GM18498 (cell line): ENCODE results near the gene VAC14.

Source experiments
- ATAC-seq: cut with Tn5 transposase; IDR thresholded peaks from one replicate; pipeline ENCODE4 v1.9.1; 2021; ENCODE audit warnings: mild to moderate bottlenecking, moderate library complexity; ENCODE audit not compliant: unreplicated experiment

VAC14 gene

DNA sequence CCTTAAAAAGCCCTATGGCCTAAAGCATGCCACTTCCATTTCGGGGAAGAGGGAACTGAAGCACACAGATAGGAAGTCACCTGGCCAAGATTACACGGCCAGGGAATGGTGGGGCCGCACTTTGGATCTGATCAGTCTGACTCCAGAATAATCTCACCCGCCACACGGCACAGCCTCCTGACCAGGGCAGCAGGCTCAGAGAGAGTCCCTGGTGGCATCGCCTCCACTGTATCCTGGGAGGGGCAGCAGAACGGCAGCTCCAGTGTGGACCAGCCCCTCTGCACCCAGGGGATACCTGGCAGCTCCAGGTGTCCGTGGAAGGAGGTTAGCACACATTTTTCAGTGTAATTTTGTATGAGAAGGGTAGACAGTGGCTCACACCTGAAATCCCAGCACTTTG, 35.5 kb downstream of the VAC14 start:
- ATAC-seq = no peak

DNA sequence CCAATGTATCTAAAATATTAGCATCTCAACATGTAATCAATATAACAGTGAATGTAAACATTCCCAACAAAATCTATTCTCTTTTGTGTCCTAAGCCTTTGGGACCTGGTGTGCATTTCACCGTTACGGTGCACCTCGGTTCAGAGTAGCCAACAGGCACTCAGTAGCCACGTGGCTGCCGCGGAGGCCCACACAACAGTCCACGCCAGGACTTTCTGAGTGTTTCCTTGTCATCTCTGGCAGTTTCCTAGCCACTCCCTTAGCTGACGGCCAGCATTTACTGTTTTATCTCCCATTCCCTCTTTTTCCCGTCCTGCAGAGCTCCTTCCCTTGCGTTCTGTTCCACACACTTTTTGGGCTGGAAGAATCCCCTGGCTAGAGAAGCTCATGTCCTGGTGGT, 36.3 kb downstream of the VAC14 start:
- ATAC-seq = no peak

DNA sequence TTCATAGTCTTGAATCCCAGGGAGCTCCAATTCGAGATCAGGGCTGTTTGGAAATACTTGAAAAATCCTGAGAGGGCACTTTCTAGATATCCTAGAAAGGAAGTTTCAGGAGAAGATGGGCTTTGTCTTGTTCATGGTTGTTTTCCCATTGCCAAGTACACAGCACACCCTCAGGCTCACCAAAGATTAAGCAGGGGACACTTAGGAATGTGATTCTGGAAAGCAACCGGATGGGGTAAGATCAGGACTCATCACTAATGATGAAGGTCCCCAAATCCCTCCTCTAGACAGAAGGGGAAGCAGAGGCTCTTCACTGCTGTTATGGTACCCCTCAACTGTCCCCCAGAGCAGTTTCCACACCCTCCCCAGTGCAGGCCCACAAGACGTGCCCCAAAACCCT, 40.7 kb downstream of the VAC14 start:
- ATAC-seq = no peak

DNA sequence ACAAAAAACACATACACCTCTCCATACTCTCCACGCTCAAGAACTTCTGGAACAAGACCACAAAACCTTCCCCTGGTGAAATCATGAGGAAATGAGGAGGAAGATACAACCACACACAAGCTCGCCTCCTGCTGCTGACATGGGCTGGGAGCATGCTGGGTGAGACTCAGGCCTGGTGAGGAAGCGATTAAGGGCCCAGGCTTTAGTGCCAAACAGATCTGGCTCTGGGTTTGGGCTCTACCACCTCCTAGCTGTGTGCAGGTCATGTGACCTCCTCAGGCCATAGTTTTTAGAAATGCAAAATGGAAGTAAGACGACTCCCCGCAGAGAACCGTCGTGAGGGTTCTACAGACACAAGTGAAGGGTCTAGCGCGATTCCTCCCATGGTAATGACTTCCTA, 41.3 kb downstream of the VAC14 start:
- no peak for ATAC-seq

DNA sequence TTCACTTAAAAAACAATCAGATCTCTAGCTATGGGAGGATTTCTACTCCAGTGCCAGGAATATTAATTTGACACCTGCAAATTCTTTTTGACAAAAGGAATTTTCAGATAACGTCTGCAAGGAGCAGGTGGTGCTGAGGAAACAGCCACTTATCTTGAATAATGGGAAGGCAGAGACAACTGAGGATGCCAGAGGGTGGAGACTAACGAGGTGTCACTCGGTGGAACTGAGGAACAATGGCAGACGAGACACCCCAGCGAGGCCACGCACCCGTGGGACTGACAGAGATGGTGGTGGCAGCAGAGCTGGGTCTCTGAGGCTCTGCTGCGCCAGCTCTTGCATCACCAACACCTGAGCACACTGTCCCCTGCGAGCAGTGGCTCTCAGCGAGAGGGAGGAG, 42.2 kb downstream of the VAC14 start:
- ATAC-seq = no peak

DNA sequence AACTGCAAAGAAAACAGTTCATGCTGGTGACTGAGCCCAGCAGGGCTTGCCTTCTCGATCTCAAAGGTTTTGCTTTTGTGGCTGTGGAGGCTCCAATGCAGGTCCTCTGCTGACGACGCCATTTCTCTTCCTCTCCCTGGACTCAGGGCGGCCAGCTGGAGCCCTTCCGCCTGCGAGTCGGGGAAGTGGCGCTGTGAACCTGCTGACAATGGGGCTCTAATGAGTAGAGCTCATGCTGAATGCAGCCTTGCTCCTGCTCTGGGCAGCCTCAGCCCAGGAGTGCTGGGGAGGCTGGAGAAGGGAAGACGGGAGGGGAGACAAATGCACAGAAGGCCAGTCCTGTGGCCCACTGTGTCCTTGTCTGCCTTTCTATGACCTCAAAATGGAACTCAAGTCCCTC, 43.8 kb downstream of the VAC14 start:
- ATAC-seq = no peak

DNA sequence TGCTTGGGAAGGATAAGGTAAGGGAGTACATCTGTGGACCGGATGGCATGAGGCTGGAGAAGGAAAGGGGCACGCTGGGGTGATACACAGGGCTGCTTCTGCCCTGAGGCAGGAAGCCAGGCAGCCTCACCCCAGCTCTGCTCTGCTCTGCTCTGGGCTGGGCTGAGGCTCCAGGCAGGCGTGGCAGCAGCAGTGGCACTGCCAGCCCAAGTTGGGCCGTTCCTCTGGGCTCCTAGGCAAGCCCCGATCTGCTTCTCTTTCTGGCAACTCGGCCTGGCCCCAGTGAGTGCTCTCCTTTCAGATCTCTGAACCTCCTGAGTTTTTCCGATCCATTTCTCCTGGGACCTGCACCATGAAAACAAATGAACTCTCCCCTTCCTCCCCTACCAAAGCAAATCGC, 44.9 kb downstream of the VAC14 start:
- ATAC-seq = no peak

DNA sequence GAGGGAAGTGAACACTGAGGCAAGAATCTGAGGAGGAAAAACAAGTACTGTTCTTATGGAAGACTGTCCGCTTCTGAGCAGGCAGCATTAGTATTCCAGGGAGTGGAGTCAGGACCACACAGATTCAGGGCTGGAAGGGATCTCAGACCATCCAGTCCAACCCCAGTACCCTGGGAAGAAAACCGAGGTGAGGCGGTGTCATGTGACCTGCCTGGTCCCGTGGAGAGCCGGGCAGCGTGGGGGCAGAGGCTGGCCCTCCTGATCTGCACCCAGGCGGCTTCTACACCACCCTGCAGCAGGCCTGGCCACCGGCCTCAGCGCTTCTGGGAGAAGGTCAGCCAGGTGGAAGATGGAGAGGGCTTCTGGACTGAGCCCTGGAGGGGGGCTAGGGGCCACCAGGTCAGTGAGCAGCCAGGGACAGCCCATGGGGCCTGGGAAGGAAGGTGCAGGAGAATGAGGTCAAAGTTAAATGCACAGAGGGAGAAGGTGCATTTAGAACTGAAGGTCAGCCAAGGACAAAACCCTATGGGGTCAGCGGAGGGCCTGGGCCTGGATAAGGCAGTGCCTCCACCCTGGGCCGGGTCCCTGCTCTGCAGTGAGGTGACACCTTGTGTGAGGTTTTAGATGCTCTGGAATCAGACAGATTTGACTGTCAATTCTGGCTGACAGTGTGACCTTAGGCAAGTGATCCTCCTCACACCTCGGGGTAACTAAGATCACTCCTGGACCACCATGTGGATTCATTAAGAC, 45.9 kb downstream of the VAC14 start:
- ATAC-seq = no peak

DNA sequence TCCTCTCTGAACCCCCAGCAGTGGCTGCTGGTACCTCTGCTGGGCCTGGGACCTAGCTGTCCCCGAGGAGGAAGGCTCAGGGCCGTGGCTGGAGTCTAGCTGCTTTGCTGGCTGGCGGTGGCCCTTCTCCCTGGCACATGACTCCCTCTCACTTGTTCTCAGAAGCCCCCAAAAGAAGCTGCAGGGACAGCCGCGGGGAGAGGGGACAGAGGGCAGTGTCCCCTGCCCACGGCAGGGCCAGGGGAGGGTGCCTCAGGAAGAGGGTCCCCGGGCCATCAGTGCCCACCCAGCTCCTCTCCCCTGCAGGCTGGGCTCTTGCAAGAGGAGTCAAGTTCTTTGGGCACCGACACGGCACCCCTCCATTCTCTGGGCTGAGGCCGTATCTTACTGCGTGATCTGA, 46.6 kb downstream of the VAC14 start:
- ATAC-seq = no peak

DNA sequence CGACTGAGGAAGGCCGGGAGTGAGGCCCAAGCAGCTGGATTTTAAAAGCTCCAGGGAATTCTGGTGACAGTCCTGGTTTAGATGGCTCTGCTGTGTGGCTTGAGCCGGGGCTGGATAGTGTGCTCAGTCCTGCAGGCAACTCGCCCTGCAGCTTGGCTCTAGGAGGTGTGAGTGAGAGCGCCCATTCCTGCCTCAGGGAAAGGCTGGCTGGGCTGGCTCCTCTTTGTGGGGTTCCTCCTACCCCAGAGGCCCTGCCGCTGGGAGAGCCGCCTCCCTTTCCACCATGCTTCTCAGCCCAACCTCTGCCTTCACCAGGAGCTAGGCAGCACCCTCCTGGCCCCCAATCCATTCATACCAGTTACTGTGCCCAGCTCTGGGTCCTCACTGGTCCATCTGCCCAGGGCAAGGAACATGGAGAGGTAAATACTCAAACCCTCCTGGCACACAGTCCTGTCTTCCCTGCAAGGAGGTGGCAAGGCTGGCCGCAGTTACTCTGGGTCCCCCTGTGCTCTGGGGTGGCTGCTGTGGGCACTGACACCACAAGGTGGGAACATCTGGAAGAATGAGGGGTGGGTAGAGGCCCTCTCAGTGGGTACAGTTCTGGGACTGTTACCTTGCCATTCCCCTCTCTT, 47.1 kb downstream of the VAC14 start:
- no peak for ATAC-seq

DNA sequence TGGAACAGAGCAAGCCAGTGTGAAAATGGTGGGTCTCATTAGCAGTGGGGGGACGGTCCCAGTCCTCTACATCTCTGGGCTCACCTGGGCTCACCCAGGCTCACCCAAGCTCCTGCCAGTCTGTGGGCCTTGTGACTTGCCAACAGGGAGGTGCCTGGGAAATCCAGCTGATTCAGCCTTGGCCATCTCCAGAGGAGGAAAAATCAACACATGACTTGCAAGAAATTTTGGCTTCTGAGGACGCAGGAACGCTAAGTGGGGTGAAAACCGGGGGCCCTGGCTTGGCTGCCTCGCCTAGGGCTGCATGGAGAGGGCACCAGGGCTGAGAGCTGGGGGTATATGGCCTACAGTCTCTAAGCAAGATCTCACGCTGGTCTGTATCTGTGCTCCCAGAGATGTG, 47.7 kb downstream of the VAC14 start:
- no peak for ATAC-seq

DNA sequence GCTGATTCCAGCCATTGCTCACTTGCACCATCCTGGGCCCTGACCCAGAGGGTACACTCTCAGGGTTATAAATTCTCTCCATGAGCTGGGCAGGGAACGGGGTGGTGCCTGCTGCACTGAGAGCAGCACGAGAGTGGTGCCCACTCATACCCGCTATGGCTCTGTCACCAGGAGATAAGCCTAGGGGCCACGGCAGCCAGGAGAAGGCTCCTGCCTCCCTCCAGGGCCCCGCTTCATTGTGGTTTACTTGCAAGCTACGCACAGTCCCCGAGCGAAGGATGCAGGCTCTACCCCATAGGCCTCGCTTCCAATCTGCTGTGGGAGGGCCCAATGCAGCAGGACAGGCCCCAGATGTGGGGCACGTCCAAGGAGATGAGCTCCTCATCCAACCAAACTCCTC, 48.5 kb downstream of the VAC14 start:
- ATAC-seq = no peak

DNA sequence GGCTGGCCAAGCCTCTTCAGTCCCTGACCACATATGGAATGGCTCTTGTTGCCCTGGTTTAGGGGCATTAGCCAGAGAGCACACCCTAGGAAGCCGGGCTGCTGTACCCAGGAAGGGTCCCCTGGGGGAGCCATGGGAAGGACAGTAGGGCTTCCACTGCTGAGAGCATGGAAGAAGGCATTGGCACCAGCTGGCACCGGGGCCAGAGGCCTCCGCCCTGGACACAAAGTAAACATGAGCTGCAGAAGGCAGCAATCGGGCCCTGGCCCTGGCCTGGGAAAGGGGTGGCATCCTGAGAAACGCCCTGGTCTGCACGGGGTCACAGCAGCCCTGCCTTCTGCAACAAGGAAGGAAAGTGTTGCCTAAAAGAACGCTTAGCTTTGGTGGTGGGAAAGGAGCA, 49.4 kb downstream of the VAC14 start:
- no peak for ATAC-seq

DNA sequence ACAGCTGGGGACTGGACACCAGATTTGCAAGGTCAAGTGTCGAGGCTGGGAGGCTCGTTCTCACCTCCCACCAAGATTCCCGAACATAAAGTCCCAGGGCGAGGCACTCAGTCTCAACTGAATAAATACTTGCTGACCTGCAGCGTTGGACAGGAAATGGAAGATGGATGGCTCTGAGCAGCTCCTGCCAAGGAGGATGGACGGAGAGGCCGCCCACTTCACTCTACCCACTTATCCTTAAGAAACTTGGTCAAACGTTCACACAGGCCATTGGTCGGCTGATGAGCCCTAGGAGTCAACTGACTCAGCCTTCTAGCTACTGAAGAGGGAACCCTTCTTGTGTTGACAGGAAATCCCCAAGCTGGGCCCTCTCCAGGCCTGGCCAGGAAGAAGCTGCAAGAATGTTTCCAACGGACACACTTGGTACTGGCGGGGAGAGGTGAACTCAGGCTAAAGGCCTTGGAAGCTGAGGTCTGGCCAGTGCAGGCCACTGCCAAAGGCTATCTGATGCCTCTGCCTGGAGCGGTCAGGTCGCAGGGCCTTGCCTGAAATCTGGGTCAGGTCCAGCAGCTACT, 50.0 kb downstream of the VAC14 start:
- ATAC-seq = no peak

DNA sequence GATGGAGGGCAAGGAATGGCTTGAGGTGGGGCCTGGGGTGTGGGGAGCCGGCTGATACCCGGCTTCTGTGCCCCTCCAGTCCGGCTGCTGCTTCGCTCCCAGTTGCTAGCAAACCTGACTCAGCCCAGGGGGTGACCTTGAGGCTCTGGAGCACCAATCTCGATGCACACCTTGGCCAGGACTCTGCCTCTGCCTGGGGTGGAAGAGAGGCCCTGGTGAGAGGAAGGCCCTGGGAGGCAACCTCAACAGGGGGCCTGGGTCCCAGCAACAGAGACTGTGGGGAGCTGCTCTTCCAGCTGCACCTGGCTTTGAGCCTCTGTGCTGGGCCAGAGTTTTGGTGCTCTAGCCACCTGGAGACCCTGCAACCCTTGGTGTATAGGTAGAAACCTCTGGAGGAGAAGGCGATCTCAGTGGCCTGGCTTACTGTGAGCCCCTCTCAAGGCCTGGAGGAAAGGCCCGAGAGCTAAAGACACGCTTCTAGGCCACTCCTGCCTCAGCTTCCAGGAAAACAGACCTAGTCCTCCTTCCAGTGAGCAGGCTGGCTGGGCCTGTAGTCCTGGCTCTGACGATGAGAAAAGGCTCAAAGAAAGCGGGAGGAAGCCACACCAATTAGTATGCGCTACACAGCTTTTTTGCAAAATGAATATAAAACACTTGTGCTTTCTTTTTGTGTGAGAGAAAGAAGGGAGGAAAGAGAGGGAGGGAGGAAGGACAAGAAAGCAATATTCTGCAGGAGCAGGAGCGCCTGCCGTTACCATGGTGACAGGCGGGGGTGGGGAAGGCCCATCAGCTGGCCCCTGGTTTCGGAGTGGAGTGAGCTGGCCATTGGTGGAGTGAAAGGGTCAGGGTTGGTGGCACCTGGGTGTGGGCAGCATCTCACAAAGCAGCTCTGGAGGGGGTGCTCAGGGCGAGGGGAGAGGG, 51.0 kb downstream of the VAC14 start:
- ATAC-seq = no peak

DNA sequence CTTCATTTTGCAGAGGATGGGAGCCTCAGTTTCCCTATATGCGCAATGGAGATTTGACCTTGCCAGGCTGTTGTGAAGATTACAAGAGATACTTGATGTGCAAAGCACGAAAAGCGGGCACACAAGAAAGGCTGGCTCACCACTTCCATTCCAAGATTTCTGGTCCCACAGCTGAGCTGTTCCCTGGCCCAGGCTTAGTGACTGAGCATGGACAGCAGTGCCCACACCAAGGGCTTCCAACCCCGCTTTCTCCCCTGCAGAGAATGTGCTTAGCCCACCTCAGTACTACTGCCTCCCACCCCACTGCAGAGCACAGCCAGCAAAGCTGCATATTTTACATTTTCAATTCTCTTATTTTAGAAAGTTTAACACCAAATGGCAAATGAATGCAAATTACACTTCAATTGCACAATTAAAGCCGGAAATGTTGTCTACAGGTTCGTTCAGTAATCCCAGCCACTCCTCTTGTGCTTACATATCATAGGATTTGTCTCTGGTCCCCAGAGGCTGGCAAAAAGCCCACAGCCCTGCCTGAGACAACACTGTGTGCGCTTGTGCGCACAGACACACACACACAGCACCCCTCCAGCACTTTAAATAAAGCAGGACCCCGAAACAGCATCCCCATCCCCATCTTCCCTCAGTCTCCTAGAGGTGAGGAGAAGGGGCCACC, 51.8 kb downstream of the VAC14 start:
- no peak for ATAC-seq

DNA sequence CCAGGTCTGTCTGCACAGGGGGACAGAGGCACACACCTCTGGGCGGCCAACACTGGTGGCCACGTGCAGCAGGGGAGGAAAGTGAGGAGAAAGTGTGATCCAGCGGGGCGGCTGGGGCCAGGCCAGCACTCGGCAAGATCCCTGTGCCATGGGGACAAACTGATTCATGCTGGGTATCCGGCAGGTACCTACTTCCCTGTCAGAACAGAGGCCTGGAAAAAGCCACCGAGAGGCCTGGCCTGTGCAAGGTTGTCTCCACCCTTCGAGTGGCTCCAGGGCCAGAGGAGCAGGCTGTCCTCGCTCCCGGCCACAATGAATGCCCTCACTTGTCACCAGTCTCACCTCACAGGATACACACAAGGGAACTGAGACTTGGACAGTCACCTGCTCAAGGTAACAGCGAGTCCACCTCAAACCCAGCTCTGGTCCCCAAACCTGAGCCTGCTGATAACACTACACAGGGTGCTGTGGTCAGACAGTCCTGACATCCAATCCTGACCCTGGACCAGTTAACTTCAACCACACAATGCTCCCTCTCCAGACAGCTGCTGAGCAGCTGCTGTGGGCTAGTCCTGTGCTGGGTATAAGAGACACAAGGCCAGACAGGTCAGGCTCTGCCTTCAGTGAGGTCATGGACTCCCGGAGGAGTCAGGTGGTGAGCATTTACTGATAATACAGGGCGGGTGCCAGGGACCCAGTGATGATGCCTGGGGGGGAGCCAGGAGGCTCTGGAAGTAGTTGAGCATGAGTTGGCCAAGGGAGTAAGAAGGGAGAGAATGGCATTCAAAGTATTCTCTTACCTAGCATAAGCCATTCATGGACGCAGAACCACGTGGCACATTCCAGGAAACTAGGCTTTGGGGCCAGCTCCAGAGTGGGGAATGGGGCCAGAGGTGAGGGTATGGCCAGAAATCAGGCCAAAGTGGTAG, 53.0 kb downstream of the VAC14 start:
- ATAC-seq = no peak

DNA sequence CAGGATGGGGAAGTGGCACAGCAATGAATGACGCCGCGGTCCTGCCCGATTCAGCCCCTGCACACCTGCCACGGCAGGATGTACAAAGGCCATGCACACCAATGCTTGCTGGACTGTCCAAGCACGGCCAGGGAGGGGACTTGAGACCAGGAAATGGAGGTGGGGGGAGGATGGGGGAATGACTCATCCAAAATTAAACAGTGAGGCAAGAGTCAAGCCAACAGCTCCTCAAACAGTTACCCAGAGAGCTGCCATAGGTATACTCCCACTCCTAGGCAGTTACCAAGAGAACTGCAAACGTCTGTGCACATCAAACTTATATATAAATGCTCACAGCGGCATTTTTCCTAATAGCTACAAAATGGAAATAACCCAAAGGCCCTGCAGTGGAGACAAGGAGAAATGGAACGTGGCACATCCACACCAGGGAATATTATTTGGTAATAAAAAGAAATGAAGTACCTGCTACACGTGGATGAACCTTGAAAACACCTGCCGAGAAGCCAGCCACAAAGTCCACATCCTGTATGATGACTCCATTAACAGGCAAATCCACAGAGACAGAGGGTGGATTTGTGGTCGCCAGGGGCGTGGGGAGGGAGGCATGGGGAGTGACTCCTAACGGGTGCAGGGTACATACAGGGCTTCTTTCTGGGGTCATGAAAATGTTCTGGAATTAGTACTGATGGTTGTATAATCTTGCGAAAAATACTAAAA, 54.1 kb downstream of the VAC14 start:
- ATAC-seq = no peak

DNA sequence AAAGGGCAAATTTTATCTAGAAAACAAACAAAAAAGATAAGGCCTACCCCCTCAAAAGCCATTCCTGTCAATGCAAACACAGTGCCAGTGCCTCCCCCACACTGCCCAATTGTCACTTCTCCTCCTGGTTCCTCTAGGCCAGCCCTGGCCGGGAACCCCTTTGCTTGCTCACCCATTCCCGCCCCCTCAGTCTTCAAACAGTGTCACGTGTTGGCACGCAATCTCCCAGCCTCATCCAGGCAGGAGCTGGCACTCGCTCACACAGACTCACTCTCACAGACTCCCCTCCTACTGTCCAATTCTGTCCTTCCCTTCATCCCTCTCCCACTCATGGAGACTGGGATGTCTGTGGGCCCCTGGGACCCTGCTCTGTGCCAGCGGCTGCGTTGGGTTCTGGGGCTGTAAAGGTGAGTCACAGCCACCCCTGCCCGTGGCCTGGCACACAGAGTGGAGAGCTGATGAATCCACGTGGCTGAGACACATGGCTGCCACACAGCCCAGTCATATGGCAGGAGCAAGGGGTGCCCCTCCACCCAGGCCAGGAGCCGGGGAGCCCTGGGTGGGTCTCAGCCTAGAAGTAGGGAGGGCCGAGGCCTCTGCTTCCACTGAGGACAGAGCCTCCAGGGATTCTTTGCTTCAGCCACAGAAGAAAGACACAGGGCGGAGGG, 54.8 kb downstream of the VAC14 start:
- ATAC-seq = no peak
